Middle frontal gyrus (tissue), 1 donor: Measurements from ENCODE around the gene DZANK1.
"Not testable (repeated sequence)": the region's sequence is repeated elsewhere in the genome, so short reads cannot be mapped to it uniquely, and the experiment has no call there.

Experiments
- DNase-seq: peaks from one replicate; pipeline ENCODE4 v3.0.0-alpha.2; 2015; ENCODE audit warnings: low spot score; ENCODE audit errors: extremely low spot score

Gene DZANK1

DNA sequence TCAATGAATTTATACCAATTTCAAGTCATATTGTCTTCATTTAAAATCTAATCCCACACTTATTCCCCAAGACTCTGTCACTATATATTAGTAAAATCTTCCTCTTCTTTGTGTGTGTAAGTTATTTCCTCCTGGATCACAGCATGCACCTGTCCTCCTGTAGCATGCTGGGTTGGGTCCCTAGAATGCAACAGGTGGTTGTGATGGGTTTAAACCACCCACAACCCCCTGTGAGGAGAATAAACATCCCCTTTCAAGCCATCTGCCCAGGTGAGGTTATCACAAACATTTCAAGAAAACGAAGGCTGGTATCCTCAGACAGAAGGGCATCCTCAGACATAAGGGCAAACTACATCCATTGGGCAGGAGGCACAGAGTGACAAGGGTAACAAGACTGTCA, 26.4 kb downstream of the DZANK1 start:
- no peak for DNase-seq

DNA sequence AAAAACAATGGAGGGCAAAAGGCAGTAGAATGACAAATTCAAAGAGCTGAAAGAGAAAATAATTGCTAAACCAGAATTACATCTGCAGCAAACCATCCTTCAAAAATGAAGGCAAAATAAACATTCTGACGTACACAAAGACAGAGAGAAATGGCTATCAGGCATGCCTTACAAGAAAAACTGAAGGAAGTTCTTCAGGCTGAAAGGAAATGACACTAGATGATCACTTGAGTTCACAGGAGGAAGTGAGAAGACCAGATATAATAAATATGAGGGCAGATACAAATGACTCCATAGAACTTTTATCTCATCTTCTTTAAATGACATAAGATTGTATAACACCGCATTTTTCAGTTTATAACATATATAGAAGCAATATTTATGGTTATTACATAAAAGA, 30.0 kb downstream of the DZANK1 start:
- no peak for DNase-seq

DNA sequence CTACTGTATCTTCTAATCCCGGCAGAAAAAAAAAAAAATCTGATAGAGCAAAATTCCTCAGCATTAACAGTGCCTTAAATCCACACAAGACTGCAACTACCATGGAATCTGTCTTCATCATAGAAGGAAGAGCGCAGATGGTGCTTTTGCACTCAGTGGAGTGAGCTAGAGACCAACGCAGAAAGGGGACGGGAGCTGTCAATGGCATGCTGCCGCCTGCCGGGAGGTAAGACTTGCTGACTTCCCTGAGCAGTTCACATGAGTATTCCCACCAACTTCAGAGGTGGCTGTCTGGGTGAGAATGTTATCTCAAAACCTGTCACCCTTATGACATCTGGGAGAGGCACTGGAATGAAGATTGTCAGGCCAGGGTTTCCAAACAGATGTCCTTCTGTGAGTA, 35.6 kb downstream of the DZANK1 start:
- no peak for DNase-seq

DNA sequence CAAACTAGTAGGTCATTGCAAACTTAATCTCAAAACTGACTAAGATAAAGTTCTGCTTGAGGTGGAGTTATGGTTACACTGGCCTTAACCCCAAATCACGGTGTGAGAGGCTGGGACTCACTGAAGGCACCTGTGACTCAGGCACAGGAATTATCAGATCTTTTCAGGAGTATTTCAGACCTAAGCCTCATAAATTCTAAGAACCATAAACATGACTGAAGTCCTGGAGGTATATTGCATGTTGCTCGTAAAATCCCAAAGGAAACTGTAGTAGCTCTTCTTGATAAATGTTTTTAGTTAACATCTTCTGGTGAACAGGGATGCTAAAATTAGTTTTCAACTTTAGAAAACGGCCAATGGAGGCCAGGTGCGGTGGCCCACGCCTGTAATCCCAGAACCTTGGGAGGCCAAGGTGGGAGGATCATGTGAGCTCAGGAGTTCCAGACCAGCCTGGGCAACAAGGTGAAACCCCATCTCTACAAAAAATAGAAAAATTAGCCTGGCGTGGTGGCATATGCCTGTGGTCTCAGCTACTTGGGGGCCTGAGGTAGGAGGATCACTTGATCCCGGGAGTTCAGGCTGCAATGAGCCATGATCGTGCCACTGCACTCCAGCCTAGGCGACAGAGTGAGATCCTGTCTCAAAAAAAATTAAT, 36.5 kb downstream of the DZANK1 start:
- no peak for DNase-seq

DNA sequence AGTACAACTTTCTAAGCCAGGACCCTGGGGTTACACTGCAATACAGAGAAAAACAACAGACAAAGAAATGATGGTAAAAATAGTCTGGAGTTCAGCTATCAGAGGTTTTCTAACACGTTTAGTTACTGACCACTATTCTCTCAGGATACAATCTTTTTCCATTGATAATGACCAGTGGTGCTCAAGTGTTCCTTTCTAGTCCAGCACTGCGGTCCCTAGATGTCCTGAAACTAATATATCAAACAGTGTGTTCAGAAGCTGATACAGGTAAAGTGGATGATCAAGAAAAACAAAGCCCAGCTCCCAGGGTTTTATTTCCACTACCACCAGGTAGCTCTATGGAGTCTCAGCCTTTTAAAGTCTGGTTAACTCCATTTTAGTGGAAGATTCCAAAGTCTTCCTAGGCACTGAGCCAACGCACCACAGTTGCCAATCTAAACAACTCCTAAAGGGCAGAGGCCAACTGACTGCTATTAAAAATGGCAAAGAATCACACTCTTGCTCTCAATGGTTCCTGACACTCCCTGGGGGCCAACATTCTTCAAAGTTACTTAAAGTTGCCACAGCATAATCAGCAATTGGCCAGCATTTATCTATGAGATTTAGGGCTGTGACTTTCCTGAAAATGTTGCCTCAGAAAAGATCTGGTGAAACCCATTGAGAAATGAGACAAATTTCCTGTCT, 38.2 kb downstream of the DZANK1 start:
- DNase-seq: no peak

DNA sequence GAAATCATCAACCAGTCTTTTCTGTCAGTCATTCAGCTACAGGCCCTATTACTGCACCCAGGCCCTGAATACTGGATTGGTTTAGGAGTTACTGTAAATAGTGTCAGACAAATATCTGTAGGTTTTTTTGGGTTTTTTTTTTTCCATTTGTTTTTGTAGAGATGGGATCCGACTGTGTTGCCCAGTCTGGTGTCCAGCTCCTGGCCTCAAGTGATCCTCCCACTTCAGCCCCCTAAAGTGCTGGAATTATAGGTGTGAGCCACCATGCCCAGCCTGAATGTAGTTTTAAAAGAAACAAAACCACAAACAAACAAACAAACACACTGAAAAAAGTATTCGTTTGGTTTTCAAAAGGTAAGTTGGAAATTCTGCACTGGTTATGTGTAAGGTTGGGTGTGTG, 39.6 kb downstream of the DZANK1 start:
- no peak for DNase-seq

DNA sequence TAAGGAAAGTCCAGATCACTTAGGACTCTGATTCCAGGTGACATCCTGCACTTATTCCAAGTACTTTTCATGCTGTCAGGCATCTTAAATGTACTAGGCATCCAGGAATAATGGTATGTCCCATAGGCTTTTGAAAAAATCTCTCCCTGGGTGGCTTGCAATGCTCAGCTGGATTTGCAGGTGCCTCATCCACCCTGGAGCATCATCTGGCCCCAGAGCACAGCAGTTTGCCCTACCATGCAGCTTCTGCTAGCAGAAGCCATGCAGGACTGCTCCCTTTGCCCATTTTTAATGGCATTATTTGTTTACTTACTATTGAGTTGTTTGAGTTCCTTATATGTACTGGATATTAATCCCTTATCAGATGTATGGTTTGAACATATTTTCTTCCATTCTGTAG, 45.2 kb downstream of the DZANK1 start:
- DNase-seq: no peak

DNA sequence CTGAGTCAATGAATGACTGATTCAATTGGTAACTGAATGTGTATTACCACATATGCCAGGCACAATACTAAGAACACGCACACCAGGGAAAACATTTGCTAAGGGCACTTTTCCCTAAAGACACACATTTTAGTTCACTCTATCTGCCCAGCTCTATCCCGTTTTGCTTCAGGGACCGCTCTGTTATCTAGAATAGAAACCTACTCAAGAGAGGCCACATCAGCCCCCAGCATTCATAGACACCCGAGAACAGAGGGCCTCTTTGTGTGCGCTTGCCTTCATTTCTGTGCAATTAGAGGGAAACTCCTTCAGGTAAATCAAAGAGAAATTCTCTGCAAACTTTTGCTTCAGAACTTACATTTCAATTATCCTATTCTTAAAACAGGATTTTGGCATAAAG, 50.3 kb downstream of the DZANK1 start:
- no peak for DNase-seq

DNA sequence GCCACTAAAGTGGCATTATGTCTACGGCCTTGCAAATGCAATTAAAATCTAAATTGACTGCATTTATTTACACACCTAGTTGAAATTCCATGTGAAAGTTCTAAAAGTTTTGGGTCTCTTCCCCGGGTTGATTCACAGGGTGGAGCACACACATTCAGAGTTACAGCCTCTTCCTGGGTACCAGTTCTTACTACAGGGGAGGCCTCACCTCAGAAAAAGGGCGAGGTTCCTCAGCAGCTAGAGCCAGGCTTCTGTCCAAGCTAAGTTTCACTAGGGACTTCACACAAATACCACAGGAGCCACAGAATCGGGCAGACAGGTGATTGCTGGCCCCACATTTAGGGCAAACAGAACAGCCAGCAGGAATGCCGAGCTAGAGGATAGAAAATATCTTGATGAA, 52.7 kb downstream of the DZANK1 start:
- DNase-seq: no peak

DNA sequence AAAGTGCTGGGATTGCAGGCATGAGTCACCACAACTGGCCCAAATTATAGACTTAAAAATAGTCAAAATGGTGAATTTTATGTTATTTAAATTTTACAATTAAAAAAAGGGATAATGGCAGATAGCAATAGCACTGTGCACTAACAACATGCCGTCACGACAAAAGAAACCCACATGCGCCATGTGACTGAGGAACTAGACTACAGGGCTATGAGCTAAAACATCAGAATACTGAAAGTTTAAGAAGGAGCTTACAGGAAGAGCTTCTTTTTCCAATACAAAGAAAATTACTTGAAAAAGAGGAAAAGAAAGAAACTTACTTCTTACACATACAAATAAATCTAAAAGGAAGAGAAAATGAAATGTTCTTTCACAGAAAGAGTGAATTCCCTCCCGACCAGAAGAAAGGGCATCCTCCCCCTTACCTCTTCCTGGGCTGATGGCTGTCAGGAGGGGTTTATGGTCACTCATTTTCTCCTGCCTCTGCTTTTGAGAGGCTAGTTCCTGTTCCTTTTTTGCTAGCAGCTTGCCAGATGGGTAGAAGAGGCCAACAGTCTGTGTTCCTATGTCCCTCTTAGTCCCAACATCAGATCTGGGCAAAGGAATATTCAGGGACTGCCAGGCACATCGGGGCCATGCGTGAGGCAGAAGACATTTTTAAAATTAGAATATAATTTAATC, 54.5 kb downstream of the DZANK1 start:
- no peak for DNase-seq

DNA sequence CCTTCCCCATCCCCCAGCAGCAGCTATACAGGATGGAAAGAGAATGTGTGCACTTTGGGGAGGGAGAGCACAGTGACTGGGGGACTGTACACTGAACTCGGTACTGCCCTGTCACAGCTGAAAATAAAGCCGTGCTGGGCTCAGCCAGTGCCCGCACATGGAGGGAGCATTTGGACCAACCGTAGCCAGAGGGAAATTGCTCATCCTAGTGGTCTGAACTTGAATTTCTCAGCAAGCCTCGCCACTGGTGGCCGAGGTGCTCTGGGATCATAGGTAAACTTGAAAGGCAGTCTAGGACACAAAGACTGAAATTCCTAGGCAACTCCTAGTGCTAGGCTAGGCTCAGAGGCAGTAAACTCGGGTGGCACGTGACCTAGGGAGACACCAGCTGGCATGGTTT, 61.0 kb downstream of the DZANK1 start:
- DNase-seq: no peak

DNA sequence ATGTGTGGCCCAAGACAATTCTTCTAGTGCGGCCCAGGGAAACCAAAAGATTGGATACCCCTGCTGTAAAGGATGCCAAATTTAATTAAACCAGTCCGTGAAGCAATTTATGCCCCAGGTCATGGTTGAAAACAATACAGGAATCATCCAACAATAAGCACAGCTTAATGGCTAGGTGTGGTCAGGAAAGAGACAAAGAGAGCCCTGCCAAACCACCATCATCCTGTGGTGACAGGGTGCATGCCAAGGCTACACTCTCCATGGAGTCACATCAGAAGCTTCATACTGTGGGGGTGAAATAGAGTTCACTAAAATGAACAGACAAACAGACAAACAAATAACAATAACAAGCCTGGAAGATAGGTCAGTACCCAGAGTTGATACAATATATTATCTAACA, 62.7 kb downstream of the DZANK1 start:
- no peak for DNase-seq

DNA sequence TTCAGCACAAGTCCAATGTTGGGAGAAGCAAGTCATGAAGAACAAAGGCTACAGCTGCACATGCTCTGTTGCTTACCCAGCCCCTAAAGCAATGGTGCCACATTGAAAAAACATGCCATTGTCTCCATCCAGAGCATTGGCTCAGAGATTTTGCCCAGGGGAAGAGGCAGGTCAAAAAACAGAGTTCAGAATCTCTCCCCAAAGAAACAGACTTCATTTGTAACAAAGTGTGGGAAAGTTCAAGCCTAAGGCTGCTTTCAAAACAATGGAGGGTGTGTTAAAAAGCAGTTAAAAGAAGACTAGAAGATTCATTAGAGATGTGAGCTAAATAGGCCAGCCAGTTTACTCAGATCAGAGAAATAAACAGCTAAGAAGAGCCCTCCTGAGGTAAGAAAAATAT, 63.6 kb downstream of the DZANK1 start:
- DNase-seq: no peak

DNA sequence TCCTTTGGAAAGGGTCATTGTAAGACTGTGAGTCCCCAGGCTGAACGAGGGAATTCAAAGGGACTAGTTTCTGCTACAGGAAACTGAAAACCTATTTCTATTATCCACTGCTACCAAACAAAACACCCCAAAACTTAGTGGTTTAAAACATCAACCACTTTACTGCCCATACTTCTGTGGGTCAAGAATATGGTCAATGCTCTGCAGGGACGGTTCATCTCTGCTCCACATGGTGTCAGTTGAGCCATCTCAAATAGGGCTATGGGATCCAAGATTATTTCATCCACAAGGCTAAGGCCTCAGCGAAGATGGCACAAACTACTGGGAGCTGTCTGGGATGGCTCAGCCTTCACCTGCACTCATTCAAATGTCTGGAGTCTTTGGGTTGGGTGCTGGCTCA, 65.5 kb downstream of the DZANK1 start:
- no peak for DNase-seq

DNA sequence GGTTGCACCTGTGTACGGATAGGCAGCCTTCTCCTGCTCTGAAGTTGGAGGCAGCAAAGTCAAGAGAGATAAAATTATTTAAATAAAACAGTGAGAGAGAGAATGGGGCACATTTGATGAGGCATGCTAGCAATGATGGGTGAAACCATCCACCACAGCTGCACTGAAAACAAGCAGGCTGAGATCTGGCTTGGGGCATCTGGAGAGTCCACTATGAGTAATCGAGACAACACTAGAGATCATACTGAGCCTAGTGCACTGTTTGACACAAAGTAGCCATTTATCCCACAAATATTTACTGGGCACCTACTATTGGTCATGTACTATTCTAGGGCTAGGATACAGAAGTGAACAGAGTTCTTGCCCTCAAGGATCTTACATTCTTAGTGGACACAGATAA, 66.4 kb downstream of the DZANK1 start:
- no peak for DNase-seq

DNA sequence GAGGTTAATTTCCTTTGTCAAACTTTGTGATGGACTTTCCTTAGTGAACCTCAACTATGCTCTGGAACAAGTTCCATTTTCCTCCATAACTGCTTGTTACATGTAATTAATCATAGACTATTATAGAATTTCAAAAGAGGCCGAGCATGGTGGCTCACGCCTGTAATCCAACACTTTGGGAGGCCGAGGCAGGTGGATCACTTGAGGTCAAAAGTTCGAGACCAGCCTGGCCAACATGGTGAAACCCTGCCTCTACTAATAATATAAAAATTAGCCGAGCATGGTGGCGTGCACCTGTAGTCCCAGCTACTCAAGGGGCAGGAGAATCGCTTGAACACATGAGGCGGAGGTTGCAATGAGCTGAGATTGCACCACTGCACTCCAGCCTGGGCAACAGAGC, 68.1 kb downstream of the DZANK1 start:
- DNase-seq: not testable (repeated sequence)

DNA sequence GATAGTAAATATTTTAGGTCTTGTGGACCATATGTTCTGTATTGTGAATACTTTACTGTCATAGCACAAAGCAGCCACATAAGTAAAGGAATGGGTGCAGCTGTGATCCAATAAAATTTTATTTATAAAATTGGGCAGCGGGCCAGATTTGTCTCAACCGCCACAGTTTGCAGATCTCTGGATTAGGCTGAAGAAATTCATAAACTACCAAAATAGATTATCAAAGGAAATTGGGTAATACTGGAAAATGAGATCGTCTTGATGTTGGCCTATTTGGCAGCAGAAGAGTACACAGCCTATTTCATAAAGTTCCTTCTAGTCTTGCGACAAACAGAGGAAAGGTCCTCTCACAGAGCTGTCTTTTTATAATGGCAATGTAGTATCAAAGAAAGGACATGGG, 69.8 kb downstream of the DZANK1 start:
- no peak for DNase-seq

DNA sequence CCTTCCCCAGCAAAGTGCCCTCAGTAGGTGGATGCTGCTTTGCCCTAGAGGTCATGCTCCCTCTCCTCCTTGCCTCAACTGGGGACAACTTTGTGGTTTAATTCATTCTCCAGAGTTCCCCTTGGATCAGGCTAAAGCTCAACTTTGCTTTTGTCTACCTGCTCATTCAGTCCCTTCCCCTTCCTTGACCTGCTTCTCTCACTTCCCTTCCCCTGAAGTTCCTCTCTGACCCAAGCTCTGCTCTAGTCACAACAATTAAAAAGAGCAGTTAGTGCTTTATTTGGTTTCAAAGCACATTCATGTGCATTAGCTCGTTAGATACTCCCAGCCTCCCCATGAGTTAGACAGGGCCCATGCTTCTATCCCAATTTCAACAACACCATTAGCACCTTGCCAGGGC, 71.3 kb downstream of the DZANK1 start:
- no peak for DNase-seq

DNA sequence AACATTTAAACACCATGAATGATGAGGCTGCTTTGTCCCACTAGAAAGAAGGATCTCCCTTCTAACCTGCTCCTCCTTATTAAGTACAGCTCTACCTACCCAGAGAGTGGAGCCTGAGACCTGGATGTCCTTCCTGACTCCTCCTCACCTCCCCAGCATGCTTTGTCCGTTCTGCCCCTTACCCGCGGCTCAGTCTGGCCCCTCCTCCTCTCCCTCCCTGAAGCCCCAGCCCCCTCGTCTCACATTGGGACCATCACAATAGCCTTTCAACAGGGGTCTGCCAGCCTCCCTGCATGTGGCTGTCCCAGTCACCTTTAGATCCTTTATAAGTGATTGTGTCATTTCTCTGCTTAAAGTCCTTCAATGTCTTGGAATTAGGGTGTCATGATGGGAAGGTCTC, 72.5 kb downstream of the DZANK1 start:
- DNase-seq: no peak

DNA sequence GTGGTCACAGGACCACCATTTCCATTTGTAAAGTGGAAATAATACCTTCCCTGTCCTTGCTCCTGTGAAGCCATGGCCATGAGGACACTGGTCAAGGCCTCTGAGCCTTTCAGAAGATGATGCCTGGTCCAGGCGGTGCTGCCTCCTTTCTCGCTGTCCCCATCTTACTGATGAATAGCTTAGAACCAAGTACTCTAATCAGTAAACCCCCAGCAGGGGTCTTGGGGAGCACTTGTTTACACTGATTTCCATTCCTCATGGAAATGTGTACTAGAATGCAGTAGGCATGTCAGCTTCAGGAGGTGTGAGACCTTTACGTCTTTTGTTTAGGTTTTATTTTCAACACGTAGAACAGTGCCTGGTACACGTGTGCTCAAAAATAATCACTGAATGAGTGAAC, 75.1 kb downstream of the DZANK1 start:
- DNase-seq: no peak

DNA sequence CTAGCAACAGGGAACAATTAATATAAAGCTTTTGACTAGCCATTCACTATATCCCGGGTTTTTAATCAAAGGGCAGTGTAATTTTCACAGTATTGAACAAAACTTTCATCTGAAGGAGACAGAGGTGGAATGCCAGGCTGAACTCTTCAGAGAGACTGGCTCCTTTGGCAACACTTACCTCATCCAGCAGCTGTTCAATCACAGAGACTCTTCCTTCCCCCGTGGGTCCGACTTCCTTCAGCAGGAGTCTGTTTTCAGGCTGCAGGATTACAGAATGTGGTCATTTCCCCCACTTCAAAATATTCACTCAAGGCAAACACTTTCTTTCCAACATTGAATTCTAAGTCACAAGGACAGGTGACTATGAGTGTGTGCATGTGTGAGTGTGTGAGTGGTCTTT, 76.6 kb downstream of the DZANK1 start:
- DNase-seq: no peak

DNA sequence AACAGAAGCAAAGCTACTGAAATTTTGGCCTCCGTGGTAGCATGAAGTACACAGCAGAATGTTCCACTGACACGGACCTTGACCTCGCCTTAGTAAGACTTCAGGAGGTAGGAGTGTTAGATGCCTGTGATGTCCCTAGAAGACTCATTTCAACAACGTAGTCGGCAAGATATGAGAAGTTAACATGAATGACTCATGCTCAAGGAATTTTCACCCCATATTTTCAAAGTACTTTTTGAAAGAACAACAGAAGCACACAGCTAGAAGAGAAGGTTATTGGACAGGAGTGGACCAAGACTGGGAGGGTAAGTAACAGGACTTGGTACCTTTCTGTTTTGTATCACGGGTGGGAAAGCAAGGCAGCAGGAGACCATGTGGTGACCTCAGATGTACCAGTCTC, 78.0 kb downstream of the DZANK1 start:
- no peak for DNase-seq
